Astrocyte (in vitro differentiated cells and primary cell): ENCODE results near the gene RPP25. TPM values are rescaled to one million over a fixed set of nuclear protein-coding genes. Genes with fewer than 3 reads are reported as not detected.
A peak's percentile ranks its signal among the peaks of the same experiment; 100 is the strongest.

ENCODE experiments used
- DNase-seq: peaks from one replicate; pipeline ENCODE4 v3.0.0-alpha.2; 2010; ENCODE audit warnings: low read depth
- FAIRE-seq: peaks from 2 replicates; lab custom pipeline; 2011; peaks lifted over from hg19 to GRCh38; lab: Jason Lieb, UNC
- H2AFZ ChIP-seq: 2 replicates; pipeline ENCODE4 v1.6.0; 2012; ENCODE audit warnings: low read depth, low read length, inconsistent platforms
- H3K27ac ChIP-seq: 2 replicates; pipeline ENCODE4 v1.5.1; 2011; ENCODE audit warnings: low read depth, low read length, inconsistent platforms
- H3K27me3 ChIP-seq: 2 replicates; pipeline ENCODE4 v1.6.0; 2011; ENCODE audit warnings: low read length, inconsistent platforms; ENCODE audit not compliant: insufficient read depth
- H3K36me3 ChIP-seq: 2 replicates; pipeline ENCODE4 v1.5.1; 2011; ENCODE audit warnings: low read length, inconsistent platforms; ENCODE audit not compliant: insufficient read depth
- H3K4me1 ChIP-seq: 2 replicates; pipeline ENCODE4 v1.5.1; 2011; ENCODE audit warnings: low read length, inconsistent platforms; ENCODE audit not compliant: insufficient read depth
- H3K4me2 ChIP-seq: 2 replicates; pipeline ENCODE4 v1.6.0; 2012; ENCODE audit warnings: low read length, inconsistent platforms
- H3K4me3 ChIP-seq: 2 replicates; pipeline ENCODE4 v1.5.1; 2011; ENCODE audit warnings: low read depth, mild to moderate bottlenecking, low read length, inconsistent platforms; ENCODE audit not compliant: insufficient read depth
- H3K79me2 ChIP-seq: 2 replicates; pipeline ENCODE4 v1.6.0; 2012; ENCODE audit warnings: mild to moderate bottlenecking, low read length, inconsistent platforms; ENCODE audit not compliant: insufficient read depth
- H3K9ac ChIP-seq: 2 replicates; pipeline ENCODE4 v1.6.0; 2012; ENCODE audit warnings: mild to moderate bottlenecking, low read length, inconsistent platforms
- H3K9me3 ChIP-seq: 2 replicates; pipeline ENCODE4 v1.5.1; 2012; ENCODE audit warnings: low read depth, mild to moderate bottlenecking, low read length, inconsistent platforms; ENCODE audit not compliant: insufficient read depth
- H4K20me1 ChIP-seq: 2 replicates; pipeline ENCODE4 v1.6.0; 2012; ENCODE audit warnings: low read length, inconsistent platforms; ENCODE audit not compliant: insufficient read depth
- H3K27ac Mint-ChIP-seq: one replicate; pipeline ENCODE4 v1.8.0; 2021; ENCODE audit warnings: mild to moderate bottlenecking, mixed read lengths; ENCODE audit not compliant: unreplicated experiment
- H3K27me3 Mint-ChIP-seq: one replicate; pipeline ENCODE4 v1.8.0; 2021; ENCODE audit warnings: low read depth, mixed read lengths; ENCODE audit not compliant: unreplicated experiment
- H3K36me3 Mint-ChIP-seq: one replicate; pipeline ENCODE4 v1.8.0; 2021; ENCODE audit warnings: low read depth, mixed read lengths; ENCODE audit not compliant: unreplicated experiment
- H3K4me1 Mint-ChIP-seq: one replicate; pipeline ENCODE4 v1.8.0; 2021; ENCODE audit warnings: low read depth, mixed read lengths; ENCODE audit not compliant: unreplicated experiment
- H3K4me3 Mint-ChIP-seq: one replicate; pipeline ENCODE4 v1.8.0; 2021; ENCODE audit warnings: mild to moderate bottlenecking, moderate library complexity, mixed read lengths; ENCODE audit not compliant: unreplicated experiment
- H3K9me3 Mint-ChIP-seq: one replicate; pipeline ENCODE4 v1.8.0; 2021; ENCODE audit warnings: mild to moderate bottlenecking, mixed read lengths; ENCODE audit not compliant: unreplicated experiment
- CTCF ChIP-seq: IDR thresholded peaks from 2 replicates; pipeline ENCODE4 v1.5.1; 2011; ENCODE audit warnings: low read depth, mild to moderate bottlenecking, inconsistent platforms, low read length, moderate library complexity; ENCODE audit not compliant: insufficient read depth
- EZH2 ChIP-seq: IDR thresholded peaks from 2 replicates; pipeline ENCODE4 v1.6.1; 2012; ENCODE audit warnings: mild to moderate bottlenecking, low read length, inconsistent platforms; ENCODE audit not compliant: insufficient read depth
- total RNA-seq: library from RNA; stranded (reverse); gene quantifications from 2 replicates; pipeline ENCODE4 v1.2.1, GENCODE V29; 2021

Gene RPP25
- total RNA-seq, 1 donor from 2014 or later = 4.1 TPM

GRCh38 chr15:74967670-74968069, 11.1 kb upstream of the RPP25 start:
- Histone ChIP-seq H3K79me2 (no peaks in the 10 kb centered on the region), H3K4me2 (no peak overlapping the region), H3K36me3 (no peaks in the 10 kb centered on the region), H3K9ac (no peak overlapping the region), H3K27ac (no peak overlapping the region), H3K9me3 (no peaks in the 10 kb centered on the region), H2AFZ (no peak overlapping the region), H4K20me1 (no peaks in the 10 kb centered on the region), H3K27me3 (no peaks in the 10 kb centered on the region), H3K4me1 (peaks cover 7% of the 10 kb centered on the region), H3K4me3 (no peak overlapping the region)
- peaks cover 3% of the 10 kb centered on the region for H3K27me3 Mint-ChIP-seq
- H3K27ac Mint-ChIP-seq = no peak overlapping the region
- DNase-seq (no peak), FAIRE-seq (no peak)
- H3K9me3 Mint-ChIP-seq = no peaks in the 10 kb centered on the region
- no peaks in the 10 kb centered on the region for H3K36me3 Mint-ChIP-seq
- no peak for TF ChIP-seq EZH2
- no peak for TF ChIP-seq CTCF
- H3K4me1 Mint-ChIP-seq = peaks cover 3% of the 10 kb centered on the region
- H3K4me3 Mint-ChIP-seq = no peak overlapping the region

GRCh38 chr15:74964794-74965193, 8.2 kb upstream of the RPP25 start:
- Histone ChIP-seq H4K20me1 (no peaks in the 10 kb centered on the region), H3K4me3 (no peak overlapping the region), H3K4me2 (peak overlapping the region; percentile 53), H3K27me3 (peaks cover 11% of the 10 kb centered on the region), H3K79me2 (no peaks in the 10 kb centered on the region), H3K36me3 (no peaks in the 10 kb centered on the region), H3K9ac (no peak overlapping the region), H3K4me1 (peaks cover 7% of the 10 kb centered on the region), H2AFZ (no peak overlapping the region), H3K9me3 (no peaks in the 10 kb centered on the region), H3K27ac (no peak overlapping the region)
- H3K4me1 Mint-ChIP-seq = peaks cover 3% of the 10 kb centered on the region
- no peak for DNase-seq
- TF ChIP-seq EZH2 (no peak), CTCF (no peak)
- no peaks in the 10 kb centered on the region for H3K9me3 Mint-ChIP-seq
- no peaks in the 10 kb centered on the region for H3K36me3 Mint-ChIP-seq
- no peak overlapping the region for H3K27ac Mint-ChIP-seq
- H3K4me3 Mint-ChIP-seq = no peak overlapping the region
- no peak for FAIRE-seq
- H3K27me3 Mint-ChIP-seq = peaks cover 27% of the 10 kb centered on the region

GRCh38 chr15:74963213-74963612, 6.6 kb upstream of the RPP25 start:
- H3K79me2 ChIP-seq = no peaks in the 10 kb centered on the region
- peaks cover 42% of the 10 kb centered on the region for H3K27me3 Mint-ChIP-seq
- H3K9me3 ChIP-seq = no peaks in the 10 kb centered on the region
- peaks cover 3% of the 10 kb centered on the region for H3K4me1 Mint-ChIP-seq
- no peaks in the 10 kb centered on the region for H3K36me3 ChIP-seq
- H3K9me3 Mint-ChIP-seq = no peaks in the 10 kb centered on the region
- TF ChIP-seq EZH2 (no peak), CTCF (no peak)
- H3K4me1 ChIP-seq = peaks cover 16% of the 10 kb centered on the region
- no peak overlapping the region for H3K27ac Mint-ChIP-seq
- peaks cover 23% of the 10 kb centered on the region for H3K27me3 ChIP-seq
- no peak overlapping the region for H3K4me2 ChIP-seq
- H3K27ac ChIP-seq = no peak overlapping the region
- DNase-seq (no peak), FAIRE-seq (no peak)
- no peak overlapping the region for H2AFZ ChIP-seq
- no peak overlapping the region for H3K4me3 ChIP-seq
- no peaks in the 10 kb centered on the region for H4K20me1 ChIP-seq
- H3K36me3 Mint-ChIP-seq = no peaks in the 10 kb centered on the region
- no peak overlapping the region for H3K9ac ChIP-seq
- no peak overlapping the region for H3K4me3 Mint-ChIP-seq
